Activated CD8-positive, alpha-beta memory T cell treated with anti-CD3 and anti-CD28 coated beads, Interleukin-2, amount 50 U/mL, for 1 hour (primary cell): ENCODE results near the gene AIFM1.
A peak's percentile ranks its signal among the peaks of the same experiment; 100 is the strongest.

Source experiments
- DNase-seq: peaks from one replicate; pipeline ENCODE4 v3.0.0-alpha.2; 2020; ENCODE audit errors: extremely low read depth

Gene AIFM1

GRCh38 chrX:130165703-130166502, at the start of gene AIFM1:
Gene AIFM1 (minus strand): TSS chrX:130165841. CDS start chrX:130165656, 185 bp downstream.
- DNase-seq: peak; percentile 71

DNA sequence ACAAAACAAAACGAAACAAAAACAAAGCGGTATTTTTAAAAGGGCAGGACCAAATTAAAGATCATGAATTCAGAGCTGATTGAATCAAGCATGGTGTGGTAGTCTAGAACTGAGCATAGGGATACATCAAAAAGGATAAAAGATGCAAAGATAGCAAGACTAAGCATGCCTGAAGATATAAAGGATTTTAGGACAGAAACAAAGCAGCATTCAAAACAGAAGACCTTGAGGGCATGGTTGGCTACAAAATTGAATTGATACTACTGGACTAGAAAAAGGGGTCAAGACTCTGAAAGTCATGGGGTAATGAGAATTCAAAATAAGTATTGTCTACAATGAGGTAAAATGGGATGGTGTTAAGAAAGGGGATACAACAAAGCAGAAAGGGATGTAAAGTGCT, 47.7 kb upstream of the AIFM1 start:
- no peak for DNase-seq

GRCh38 chrX:130212371-130212770, 46.7 kb upstream of the AIFM1 start:
- no peak for DNase-seq

- no peak for DNase-seq
Measured at GRCh38 chrX:130211415-130212186, 46.0 kb upstream of the AIFM1 start.

DNA sequence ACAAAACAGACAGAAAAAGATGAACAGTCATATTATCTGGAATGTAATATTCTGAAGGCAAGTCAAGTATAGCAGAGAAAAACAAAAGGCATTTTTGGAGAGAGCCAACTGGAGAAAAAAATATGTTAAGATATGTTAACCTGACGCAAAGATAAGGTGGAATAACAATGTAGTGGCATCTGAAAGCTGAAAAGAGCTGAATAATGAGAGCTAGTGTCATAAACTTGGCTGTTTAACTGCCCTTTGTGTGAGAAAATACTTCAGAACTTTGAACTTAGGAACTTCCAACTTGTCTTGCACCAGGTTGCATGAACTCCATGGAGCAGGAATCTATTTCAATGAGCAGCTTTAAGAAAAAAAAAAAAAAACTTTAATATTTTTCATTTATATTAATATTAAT, 39.0 kb upstream of the AIFM1 start:
- DNase-seq: no peak

DNA sequence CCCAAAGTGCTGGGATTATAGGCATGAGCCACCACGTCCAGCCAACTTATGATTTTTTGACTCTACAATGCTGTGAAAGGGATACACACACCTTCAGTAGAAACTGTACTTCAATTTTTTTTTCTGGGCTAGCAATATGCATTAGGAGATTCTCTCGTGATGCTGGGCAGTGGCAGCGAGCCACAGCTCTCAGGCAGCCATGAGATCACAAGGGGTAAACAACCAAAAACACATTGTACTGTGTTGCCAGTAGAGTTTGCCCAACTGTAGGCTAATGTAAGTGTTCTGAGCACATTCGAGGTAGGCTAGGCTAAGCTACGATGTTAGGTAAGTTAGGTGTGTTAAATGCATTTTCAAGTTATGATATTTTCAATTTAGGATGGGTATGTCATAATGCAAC, 31.8 kb upstream of the AIFM1 start:
- DNase-seq: no peak

DNA sequence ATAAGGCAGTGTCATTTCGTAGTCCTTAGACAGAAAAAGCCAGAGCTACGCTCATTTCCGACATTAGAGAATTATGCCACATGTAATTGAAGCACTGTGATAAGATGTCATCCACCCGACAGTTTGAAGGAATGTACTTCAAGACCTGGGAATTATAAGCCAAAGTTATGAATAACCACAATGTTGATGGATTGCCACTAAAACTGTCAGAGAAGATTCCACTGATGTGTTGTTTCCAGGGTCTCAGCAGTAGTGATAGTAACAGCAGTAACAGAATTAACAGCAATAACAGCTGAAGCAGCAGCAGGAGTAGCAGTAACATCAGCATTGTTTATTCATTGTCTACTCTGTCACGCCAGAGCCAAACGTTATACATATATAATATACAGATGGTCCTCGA, 30.8 kb upstream of the AIFM1 start:
- no peak for DNase-seq

DNA sequence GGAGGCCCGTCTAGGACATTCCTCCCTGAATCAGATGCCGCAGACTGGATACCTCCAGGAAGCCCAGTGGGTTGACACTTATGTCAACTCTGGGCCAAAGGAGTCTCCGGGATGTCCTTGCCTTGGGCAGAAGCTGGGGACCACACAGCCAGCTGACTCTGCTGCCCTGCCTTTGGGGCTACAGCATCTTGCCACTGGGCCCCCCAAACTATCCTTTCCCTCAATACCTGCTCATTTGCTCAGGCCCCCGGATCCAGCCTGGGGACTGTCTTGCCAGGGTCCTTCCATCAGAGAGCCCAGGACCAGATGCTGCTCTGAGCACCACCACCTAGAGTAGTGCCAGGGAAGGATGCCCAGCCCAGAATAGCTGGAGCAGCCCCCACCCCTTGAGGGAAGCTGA, 25.2 kb upstream of the AIFM1 start:
- no peak for DNase-seq

- DNase-seq: no peak
Measured at GRCh38 chrX:130186651-130187050, 21.0 kb upstream of the AIFM1 start.

DNA sequence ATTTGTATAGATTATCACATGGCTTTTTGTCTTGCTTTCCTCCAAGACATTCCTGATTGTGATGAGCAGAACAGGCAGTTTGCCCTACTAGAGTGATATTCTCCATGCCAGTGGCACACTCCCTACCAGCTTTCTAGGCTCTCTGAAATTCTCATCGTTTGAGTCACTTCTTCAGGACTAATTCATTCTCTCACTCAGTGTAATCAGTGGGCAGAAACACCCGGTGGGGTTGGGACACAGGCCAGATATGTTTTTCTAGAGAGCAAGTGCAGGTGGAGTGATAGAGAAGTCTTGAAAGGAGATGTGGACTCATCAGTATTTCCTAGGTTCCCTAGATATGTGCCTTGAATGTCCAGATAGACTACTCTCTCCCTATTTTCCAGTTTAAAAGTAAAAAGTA, 19.2 kb upstream of the AIFM1 start:
- DNase-seq: no peak

DNA sequence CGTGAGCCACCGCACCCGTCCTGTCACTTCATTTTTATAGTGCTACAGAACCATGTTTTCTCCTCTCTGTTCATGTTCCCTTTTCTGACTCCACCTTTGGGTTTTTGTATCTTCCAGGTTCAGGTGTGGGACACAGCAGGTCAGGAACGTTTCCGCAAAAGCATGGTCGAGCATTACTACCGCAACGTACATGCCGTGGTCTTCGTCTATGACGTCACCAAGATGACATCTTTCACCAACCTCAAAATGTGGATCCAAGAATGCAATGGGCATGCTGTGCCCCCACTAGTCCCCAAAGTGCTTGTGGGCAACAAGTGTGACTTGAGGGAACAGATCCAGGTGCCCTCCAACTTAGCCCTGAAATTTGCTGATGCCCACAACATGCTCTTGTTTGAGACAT, 18.5 kb upstream of the AIFM1 start:
- no peak for DNase-seq

- DNase-seq: no peak
Measured at GRCh38 chrX:130179579-130180215, 14.1 kb upstream of the AIFM1 start.

GRCh38 chrX:130179170-130179569, 13.5 kb upstream of the AIFM1 start:
- no peak for DNase-seq

DNA sequence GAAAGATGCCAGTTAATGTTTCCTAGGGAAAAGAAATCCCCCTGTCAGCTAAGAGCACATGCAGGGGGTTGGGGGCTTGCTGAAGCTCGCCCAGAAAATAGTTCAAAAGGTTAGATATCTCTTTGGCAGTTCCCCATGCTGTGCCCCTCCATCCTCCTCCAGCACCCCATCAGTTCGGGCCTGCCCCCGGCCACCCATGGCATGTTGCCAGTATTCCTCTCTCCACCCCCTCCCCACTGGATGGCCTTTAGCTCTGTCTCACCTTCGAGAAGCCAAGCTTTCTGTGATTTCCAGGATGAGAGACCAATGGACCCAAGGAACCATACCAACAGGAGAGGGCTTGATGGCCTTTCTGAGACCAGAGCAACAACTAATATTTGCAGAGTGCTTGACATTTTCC, 11.3 kb upstream of the AIFM1 start:
- no peak for DNase-seq

GRCh38 chrX:130176354-130176776, 10.7 kb upstream of the AIFM1 start:
- DNase-seq: no peak

GRCh38 chrX:130174937-130175336, 9.3 kb upstream of the AIFM1 start:
- DNase-seq: no peak

- no peak for DNase-seq
Measured at GRCh38 chrX:130174045-130174704, 8.5 kb upstream of the AIFM1 start.

DNA sequence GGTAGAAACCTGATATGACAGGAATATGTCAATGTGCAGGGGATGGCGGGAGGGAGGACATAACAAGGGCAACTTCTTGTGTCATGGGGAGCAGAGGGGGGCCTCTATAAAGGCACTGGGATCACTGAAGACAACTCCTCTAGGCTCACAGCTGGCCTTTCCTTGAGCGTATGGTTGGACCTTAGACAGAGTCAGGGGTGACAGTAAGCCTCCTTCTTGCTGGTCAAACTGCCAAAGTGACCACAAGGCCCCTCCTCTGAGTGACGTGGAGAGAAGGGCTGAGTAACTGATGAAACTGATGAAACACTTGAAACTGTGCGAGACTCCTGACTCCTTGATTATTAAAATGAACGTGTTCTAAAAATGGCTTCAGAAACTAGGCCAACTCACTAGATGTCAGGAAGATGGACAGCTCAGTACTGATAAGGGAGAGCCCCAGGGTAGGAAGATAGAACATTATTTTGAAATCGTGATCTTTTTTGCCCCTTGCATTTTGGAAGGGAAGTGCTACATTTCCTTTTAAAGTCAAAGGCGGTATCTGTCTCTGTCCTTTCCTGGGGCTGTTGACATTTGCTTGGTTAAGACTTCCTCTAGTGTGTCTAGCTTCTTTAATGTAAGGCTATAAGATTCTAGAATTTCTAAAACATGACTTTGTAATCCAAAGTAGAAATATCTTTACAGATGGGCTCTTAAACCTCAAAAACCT, 7.7 kb upstream of the AIFM1 start:
- DNase-seq: no peak

DNA sequence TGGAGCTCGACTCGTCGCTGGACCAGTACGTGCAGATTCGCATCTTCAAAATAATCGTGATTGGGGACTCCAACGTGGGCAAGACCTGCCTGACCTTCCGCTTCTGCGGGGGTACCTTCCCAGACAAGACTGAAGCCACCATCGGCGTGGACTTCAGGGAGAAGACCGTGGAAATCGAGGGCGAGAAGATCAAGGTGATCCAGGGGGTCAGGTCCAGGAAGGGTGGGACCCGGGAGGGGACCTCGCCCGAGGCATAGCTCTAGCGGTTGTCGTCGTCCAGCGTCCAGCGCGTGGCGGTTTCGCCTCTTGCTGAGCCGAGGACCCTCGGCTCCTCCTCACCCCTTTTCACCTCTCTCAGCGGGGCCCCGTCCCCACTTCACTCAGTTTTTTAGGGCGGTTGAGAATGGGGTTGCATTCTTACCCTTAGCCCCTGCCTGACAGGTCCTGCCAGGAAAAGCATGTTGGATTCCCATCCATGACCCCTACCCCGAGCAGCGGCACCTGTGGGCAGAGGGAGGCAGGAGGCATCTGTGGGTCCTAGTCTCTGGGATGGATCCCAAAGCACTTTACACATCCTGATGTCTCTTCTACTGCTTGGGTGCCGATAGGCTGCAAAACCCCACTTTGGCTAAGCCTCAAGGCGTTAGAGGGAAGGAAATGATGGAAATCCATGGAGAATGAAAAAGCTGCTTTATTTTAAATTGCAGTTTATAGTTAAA, 6.6 kb upstream of the AIFM1 start:
- no peak for DNase-seq

DNA sequence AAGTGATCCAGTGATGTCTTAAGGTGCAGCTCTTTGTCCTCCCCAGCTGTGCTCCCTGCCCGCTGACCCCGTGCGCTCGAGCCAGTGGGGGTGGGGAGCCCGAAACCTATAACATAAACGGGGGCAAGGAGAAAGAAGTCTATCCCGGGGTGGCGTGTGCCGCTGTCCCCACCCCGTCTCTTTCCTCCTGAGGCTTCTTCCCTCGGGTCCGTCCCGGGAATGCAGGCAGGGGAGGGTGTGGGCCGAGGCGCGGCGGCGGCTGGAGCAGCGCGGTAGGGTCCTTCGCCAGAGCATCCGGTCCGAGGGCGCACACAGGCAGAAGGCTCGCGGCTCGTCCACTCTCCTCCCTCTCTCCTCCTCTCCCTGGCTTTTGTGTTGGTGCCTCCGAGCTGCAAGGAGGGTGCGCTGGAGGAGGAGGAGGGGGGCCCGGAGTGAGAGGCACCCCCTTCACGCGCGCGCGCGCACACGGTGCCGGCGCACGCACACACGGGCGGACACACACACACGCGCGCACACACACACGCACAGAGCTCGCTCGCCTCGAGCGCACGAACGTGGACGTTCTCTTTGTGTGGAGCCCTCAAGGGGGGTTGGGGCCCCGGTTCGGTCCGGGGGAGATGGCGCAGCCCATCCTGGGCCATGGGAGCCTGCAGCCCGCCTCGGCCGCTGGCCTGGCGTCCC, 5.9 kb upstream of the AIFM1 start, which contains the start of gene RAB33A:
TSS of gene RAB33A (plus strand) at position 517 of the 681 bp plus-strand sequence. CDS start at position 618, 101 bp downstream.
- no peak for DNase-seq
